Measurements from ENCODE around the gene TINAG. TPM values are rescaled to one million over a fixed set of nuclear protein-coding genes. Genes with fewer than 3 reads are reported as not detected.

Gene TINAG
- total RNA-seq, 1 experiment from 2014 or later, result not detected

GRCh38 chr6:54308289-54308985 lies at the start of gene TINAG (continued):
- TF ChIP-seq, protein P1, sequence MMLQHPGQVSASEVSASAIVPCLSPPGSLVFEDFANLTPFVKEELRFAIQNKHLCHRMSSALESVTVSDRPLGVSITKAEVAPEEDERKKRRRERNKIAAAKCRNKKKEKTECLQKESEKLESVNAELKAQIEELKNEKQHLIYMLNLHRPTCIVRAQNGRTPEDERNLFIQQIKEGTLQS (IDR thresholded peaks at IDR 0.05), result no peak

- CTCF ChIA-PET, result no interaction called here
- no peaks in the 10 kb centered on the region for H3K9me3 ChIP-seq (ENCODE audit: control insufficient read depth in 1 of 2, insufficient read depth in 1 of 2, low read depth in 1 of 2, low read length in 2 of 2)
- intact Hi-C loops (cut with micrococcal nuclease), result no loop called here
- no peaks in the 10 kb centered on the region for H4K20me1 ChIP-seq (ENCODE audit: insufficient read depth)
- no peaks in the 10 kb centered on the region for H3K36me3 ChIP-seq (ENCODE audit: control insufficient read depth in 1 of 2, insufficient read depth in 2 of 2, low read length in 2 of 2)
- H3K9ac ChIP-seq (ENCODE audit: low read length), result no peak overlapping the region
- no TSS peak for BruUV-seq (replicated peaks)
- no peak for DNase-seq (ENCODE audit: low read depth, low spot score)
- H3K4me1 ChIP-seq (ENCODE audit: control insufficient read depth in 1 of 2, insufficient read depth in 2 of 2, low read length in 2 of 2), result no peaks in the 10 kb centered on the region
- no peaks in the 10 kb centered on the region for H3K9me2 ChIP-seq (ENCODE audit: insufficient read depth)
- no peak overlapping the region for H3K27ac ChIP-seq (ENCODE audit: low read depth, low read length)
- TF ChIP-seq RAD21 (IDR thresholded peaks at IDR 0.05; ENCODE audit: low read depth), result no peak
- TF ChIP-seq ELF1 (IDR thresholded peaks at IDR 0.05; ENCODE audit: borderline replicate concordance, low read depth), result no peak
- no peak for TF ChIP-seq SIN3A (IDR thresholded peaks at IDR 0.05; ENCODE audit: low read depth)
- TF ChIP-seq, protein P1 (IDR thresholded peaks at IDR 0.05), result no peak
- TF ChIP-seq, protein P2, sequence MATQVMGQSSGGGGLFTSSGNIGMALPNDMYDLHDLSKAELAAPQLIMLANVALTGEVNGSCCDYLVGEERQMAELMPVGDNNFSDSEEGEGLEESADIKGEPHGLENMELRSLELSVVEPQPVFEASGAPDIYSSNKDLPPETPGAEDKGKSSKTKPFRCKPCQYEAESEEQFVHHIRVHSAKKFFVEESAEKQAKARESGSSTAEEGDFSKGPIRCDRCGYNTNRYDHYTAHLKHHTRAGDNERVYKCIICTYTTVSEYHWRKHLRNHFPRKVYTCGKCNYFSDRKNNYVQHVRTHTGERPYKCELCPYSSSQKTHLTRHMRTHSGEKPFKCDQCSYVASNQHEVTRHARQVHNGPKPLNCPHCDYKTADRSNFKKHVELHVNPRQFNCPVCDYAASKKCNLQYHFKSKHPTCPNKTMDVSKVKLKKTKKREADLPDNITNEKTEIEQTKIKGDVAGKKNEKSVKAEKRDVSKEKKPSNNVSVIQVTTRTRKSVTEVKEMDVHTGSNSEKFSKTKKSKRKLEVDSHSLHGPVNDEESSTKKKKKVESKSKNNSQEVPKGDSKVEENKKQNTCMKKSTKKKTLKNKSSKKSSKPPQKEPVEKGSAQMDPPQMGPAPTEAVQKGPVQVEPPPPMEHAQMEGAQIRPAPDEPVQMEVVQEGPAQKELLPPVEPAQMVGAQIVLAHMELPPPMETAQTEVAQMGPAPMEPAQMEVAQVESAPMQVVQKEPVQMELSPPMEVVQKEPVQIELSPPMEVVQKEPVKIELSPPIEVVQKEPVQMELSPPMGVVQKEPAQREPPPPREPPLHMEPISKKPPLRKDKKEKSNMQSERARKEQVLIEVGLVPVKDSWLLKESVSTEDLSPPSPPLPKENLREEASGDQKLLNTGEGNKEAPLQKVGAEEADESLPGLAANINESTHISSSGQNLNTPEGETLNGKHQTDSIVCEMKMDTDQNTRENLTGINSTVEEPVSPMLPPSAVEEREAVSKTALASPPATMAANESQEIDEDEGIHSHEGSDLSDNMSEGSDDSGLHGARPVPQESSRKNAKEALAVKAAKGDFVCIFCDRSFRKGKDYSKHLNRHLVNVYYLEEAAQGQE (IDR thresholded peaks at IDR 0.05; ENCODE audit: low read depth), result no peak
- no peak for TF ChIP-seq TCF7L2 (IDR thresholded peaks at IDR 0.05; ENCODE audit: borderline replicate concordance, extremely low read depth, insufficient read depth, insufficient read length)
- no peak for TF ChIP-seq POLR2A (IDR thresholded peaks at IDR 0.05; ENCODE audit: borderline replicate concordance, extremely low read depth, insufficient read depth, insufficient read length)
- no peak for TF ChIP-seq EZH2 (IDR thresholded peaks at IDR 0.05)
- no peak for TF ChIP-seq CEBPB (IDR thresholded peaks at IDR 0.05; ENCODE audit: low read depth)
- TF ChIP-seq CBX3 (IDR thresholded peaks at IDR 0.05; ENCODE audit: low read depth), result no peak
- no peak for TF ChIP-seq YY1 (IDR thresholded peaks at IDR 0.05; ENCODE audit: extremely low read depth, insufficient replicate concordance, low read depth, low read length)
- ATAC-seq, result no peak
- H3K27me3 ChIP-seq (ENCODE audit: insufficient read depth, low read length), result no peaks in the 10 kb centered on the region
- H3K4me2 ChIP-seq (ENCODE audit: low read length), result no peak overlapping the region
- POLR2A ChIA-PET, result no interaction called here
- RAD21 ChIA-PET (ENCODE audit: low non-redundant PET in 1 of 2, low total read pairs in 2 of 2, uncharacterized antibody in 2 of 2, unreplicated experiment in 2 of 2), result no interaction called here
- no peak overlapping the region for H3K4me3 ChIP-seq (replicated peaks in 1 of 2; ENCODE audit: low read depth in 1 of 2, low read length in 2 of 2)
- H2AFZ ChIP-seq (ENCODE audit: low read depth, low read length, poor library complexity, severe bottlenecking), result peak overlapping the region; percentile 38
- H3K79me2 ChIP-seq (ENCODE audit: insufficient read depth, low read length), result no peaks in the 10 kb centered on the region
Observed at GRCh38 chr6:54260025-54260424, 48.2 kb upstream of the TINAG start.

All from HCT116 (cell line).